Bronchial epithelial cell (primary cell): Measurements from ENCODE around the gene ACE. TPM values are rescaled to one million over a fixed set of nuclear protein-coding genes. Genes with fewer than 3 reads are reported as not detected.

Experiments
- DNase-seq: peaks from one replicate; pipeline ENCODE4 v3.0.0-alpha.2; 2010; ENCODE audit warnings: low read depth
- FAIRE-seq: peaks from 2 replicates; lab custom pipeline; 2011; peaks lifted over from hg19 to GRCh38; lab: Jason Lieb, UNC
- H3K27me3 ChIP-seq: 2 replicates; pipeline ENCODE4 v1.5.1; 2011; ENCODE audit warnings: low read length; ENCODE audit not compliant: control insufficient read depth, insufficient read depth
- H3K36me3 ChIP-seq: 2 replicates; pipeline ENCODE4 v1.5.1; 2011; ENCODE audit warnings: low read length; ENCODE audit not compliant: control insufficient read depth, insufficient read depth
- H3K4me3 ChIP-seq: 2 replicates; pipeline ENCODE4 v1.5.1; 2011; ENCODE audit warnings: mild to moderate bottlenecking, low read depth, low read length, control low read depth
- CTCF ChIP-seq: IDR thresholded peaks from 2 replicates; pipeline ENCODE4 v1.5.1; 2011; ENCODE audit warnings: mild to moderate bottlenecking, moderate library complexity, low read length, control low read depth, inconsistent platforms; ENCODE audit not compliant: insufficient read depth, severe bottlenecking
- total RNA-seq: library from RNA; depleted of rRNA; stranded (reverse); fragments of >200 nt; gene quantifications from 2 replicates; pipeline ENCODE4 v1.2.1, GENCODE V29; 2014

Gene ACE
- total RNA-seq, 1 donor from 2014 or later, result not detected

- Histone ChIP-seq H3K36me3 (no peaks in the 10 kb centered on the region), H3K4me3 (no peak overlapping the region), H3K27me3 (peaks cover 3% of the 10 kb centered on the region)
- no peak for FAIRE-seq
- no peak for TF ChIP-seq CTCF
- no peak for DNase-seq
Observed at GRCh38 chr17:63531022-63531965, 54.4 kb downstream of the ACE start.

- Histone ChIP-seq H3K36me3 (no peaks in the 10 kb centered on the region), H3K4me3 (no peak overlapping the region), H3K27me3 (peaks cover 7% of the 10 kb centered on the region)
- no peak for FAIRE-seq
- DNase-seq, result no peak
- no peak for TF ChIP-seq CTCF
Observed at GRCh38 chr17:63533433-63534077, 56.7 kb downstream of the ACE start.

- no peak overlapping the region for H3K4me3 ChIP-seq
- peaks cover 12% of the 10 kb centered on the region for H3K27me3 ChIP-seq
- TF ChIP-seq CTCF, result no peak
- H3K36me3 ChIP-seq, result no peaks in the 10 kb centered on the region
- FAIRE-seq, result no peak
- DNase-seq, result no peak
Observed at GRCh38 chr17:63534078-63534570, 57.3 kb downstream of the ACE start.

DNA sequence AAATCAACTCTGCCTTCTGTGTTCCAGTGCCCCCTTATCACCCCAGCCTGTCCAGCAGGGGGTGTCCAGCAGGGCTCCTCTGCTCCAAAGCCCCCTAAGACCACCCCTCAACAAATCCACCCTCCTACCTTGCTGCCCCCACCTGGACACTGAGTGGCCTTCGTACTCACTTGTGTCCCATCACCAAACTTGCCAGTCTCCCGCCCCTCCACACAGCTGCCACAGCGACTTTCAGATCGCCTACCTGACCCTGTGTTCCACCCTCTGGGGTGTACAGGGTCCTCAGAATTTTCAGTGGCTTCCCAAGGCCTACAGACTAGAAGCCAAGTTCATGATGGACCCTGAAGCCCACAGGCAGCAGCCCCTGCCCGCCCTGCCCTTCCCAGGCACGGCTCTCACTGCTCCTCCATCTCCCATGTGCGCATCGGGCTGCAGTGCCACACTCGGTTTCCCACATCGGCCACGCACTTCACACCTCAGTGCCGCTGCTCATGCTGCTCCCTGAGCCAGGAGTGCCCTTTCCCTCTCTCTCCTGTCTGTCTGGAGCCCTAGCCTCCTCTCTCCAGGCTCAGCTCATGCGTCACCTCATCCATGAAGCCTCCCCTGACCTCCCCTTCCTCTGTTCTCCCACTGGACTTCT lies 58.1 kb downstream of the ACE start:
- H3K36me3 ChIP-seq, result no peaks in the 10 kb centered on the region
- no peak for TF ChIP-seq CTCF
- FAIRE-seq (no peak), DNase-seq (no peak)
- no peak overlapping the region for H3K4me3 ChIP-seq
- H3K27me3 ChIP-seq, result peaks cover 15% of the 10 kb centered on the region

DNA sequence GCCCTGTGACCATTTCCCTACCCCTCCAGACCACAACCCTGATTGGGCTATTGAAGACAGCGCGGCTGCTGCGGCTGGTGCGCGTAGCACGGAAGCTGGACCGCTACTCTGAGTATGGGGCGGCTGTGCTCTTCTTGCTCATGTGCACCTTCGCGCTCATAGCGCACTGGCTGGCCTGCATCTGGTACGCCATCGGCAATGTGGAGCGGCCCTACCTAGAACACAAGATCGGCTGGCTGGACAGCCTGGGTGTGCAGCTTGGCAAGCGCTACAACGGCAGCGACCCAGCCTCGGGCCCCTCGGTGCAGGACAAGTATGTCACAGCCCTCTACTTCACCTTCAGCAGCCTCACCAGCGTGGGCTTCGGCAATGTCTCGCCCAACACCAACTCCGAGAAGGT lies 58.8 kb downstream of the ACE start:
- no peak for DNase-seq
- Histone ChIP-seq H3K4me3 (no peak overlapping the region), H3K36me3 (no peaks in the 10 kb centered on the region), H3K27me3 (peaks cover 15% of the 10 kb centered on the region)
- no peak for FAIRE-seq
- TF ChIP-seq CTCF, result no peak
